Effector memory CD8-positive, alpha-beta T cell (primary cell): ENCODE results near the gene BMP3.

Experiments used
- ATAC-seq: fragments of 150-1000 bp; cut with Tn5 transposase; replicated peaks from 2 replicates; pipeline ENCODE4 v1.10.0; 2021; ENCODE audit warnings: mild to moderate bottlenecking, moderate library complexity
- DNase-seq, 3 experiments: peaks; one replicate each; pipeline ENCODE4 v3.0.0; 2021
- H3K27ac Mint-ChIP-seq, 2 donors: one replicate each; pipeline ENCODE4 v1.8.0; 2022; ENCODE audit warnings: mild to moderate bottlenecking in 2 of 2, mixed read lengths in 2 of 2, moderate library complexity in 2 of 2
- H3K27me3 Mint-ChIP-seq, 2 donors: one replicate each; pipeline ENCODE4 v1.8.0; 2022; ENCODE audit warnings: mixed read lengths in 2 of 2
- H3K36me3 Mint-ChIP-seq: one replicate; pipeline ENCODE4 v1.8.0; 2022; ENCODE audit warnings: mild to moderate bottlenecking, moderate library complexity, mixed read lengths; ENCODE audit not compliant: insufficient read depth
- H3K4me1 Mint-ChIP-seq, 2 donors: one replicate each; pipeline ENCODE4 v1.8.0; 2022; ENCODE audit warnings: low read depth in 2 of 2, mixed read lengths in 2 of 2
- H3K4me3 Mint-ChIP-seq, 2 donors: one replicate each; pipeline ENCODE4 v1.8.0; 2022; ENCODE audit warnings: mild to moderate bottlenecking in 2 of 2, mixed read lengths in 2 of 2, moderate library complexity in 2 of 2
- H3K9me3 Mint-ChIP-seq, 2 donors: one replicate each; pipeline ENCODE4 v1.8.0; 2022; ENCODE audit warnings: mixed read lengths in 2 of 2

The BMP3 gene

GRCh38 chr4:81060587-81061343 is 30.3 kb downstream of the BMP3 start:
- DNase-seq (no peak), ATAC-seq (no peak)
- Mint-ChIP-seq H3K9me3 (no peaks in the 10 kb centered on the region), H3K27me3 (peaks cover 30% of the 10 kb centered on the region in 2 donors), H3K4me1 (no peaks in the 10 kb centered on the region), H3K36me3 (no peaks in the 10 kb centered on the region), H3K4me3 (no peak overlapping the region), H3K27ac (no peak overlapping the region)

- Mint-ChIP-seq H3K4me3 (no peak overlapping the region), H3K4me1 (no peaks in the 10 kb centered on the region), H3K27me3 (peaks cover 30% of the 10 kb centered on the region in 2 donors), H3K9me3 (no peaks in the 10 kb centered on the region), H3K27ac (no peak overlapping the region), H3K36me3 (no peaks in the 10 kb centered on the region)
- ATAC-seq = no peak
- DNase-seq = no peak
Measured at GRCh38 chr4:81061344-81061730, 30.8 kb downstream of the BMP3 start.

GRCh38 chr4:81062001-81062400 is 31.5 kb downstream of the BMP3 start:
- Mint-ChIP-seq H3K27me3 (peaks cover 30 to 36% of the 10 kb centered on the region in 2 donors), H3K4me3 (no peak overlapping the region), H3K9me3 (no peaks in the 10 kb centered on the region), H3K27ac (no peak overlapping the region), H3K4me1 (no peaks in the 10 kb centered on the region), H3K36me3 (no peaks in the 10 kb centered on the region)
- DNase-seq (no peak), ATAC-seq (no peak)

GRCh38 chr4:81065446-81065845 is 34.9 kb downstream of the BMP3 start:
- H3K27ac Mint-ChIP-seq = no peak overlapping the region
- ATAC-seq = no peak
- no peaks in the 10 kb centered on the region for H3K9me3 Mint-ChIP-seq
- no peak overlapping the region for H3K4me3 Mint-ChIP-seq
- peaks cover 31 to 38% of the 10 kb centered on the region in 2 donors for H3K27me3 Mint-ChIP-seq
- H3K4me1 Mint-ChIP-seq = no peaks in the 10 kb centered on the region
- no peaks in the 10 kb centered on the region for H3K36me3 Mint-ChIP-seq
- no peak for DNase-seq

GRCh38 chr4:81069706-81070331 is 39.3 kb downstream of the BMP3 start:
- Mint-ChIP-seq H3K4me3 (no peak overlapping the region), H3K4me1 (no peaks in the 10 kb centered on the region), H3K9me3 (no peaks in the 10 kb centered on the region), H3K27me3 (peaks cover 22 to 31% of the 10 kb centered on the region in 2 donors), H3K36me3 (no peaks in the 10 kb centered on the region), H3K27ac (no peak overlapping the region)
- ATAC-seq (peak; percentile 92), DNase-seq (peak; percentile 46 to 55 (median 53))

GRCh38 chr4:81071013-81071412 is 40.5 kb downstream of the BMP3 start:
- DNase-seq (no peak), ATAC-seq (no peak)
- no peaks in the 10 kb centered on the region for H3K9me3 Mint-ChIP-seq
- peaks cover 28 to 30% of the 10 kb centered on the region in 2 donors for H3K27me3 Mint-ChIP-seq
- H3K27ac Mint-ChIP-seq = no peak overlapping the region
- no peak overlapping the region for H3K4me3 Mint-ChIP-seq
- H3K4me1 Mint-ChIP-seq = no peaks in the 10 kb centered on the region
- H3K36me3 Mint-ChIP-seq = no peaks in the 10 kb centered on the region

- H3K27ac Mint-ChIP-seq = no peak overlapping the region
- peaks cover 12 to 18% of the 10 kb centered on the region in 2 donors for H3K27me3 Mint-ChIP-seq
- no peaks in the 10 kb centered on the region for H3K4me1 Mint-ChIP-seq
- H3K4me3 Mint-ChIP-seq = no peak overlapping the region
- no peak for ATAC-seq
- H3K36me3 Mint-ChIP-seq = no peaks in the 10 kb centered on the region
- no peaks in the 10 kb centered on the region for H3K9me3 Mint-ChIP-seq
- no peak for DNase-seq
Measured at GRCh38 chr4:81081156-81081555, 50.6 kb downstream of the BMP3 start.

- no peaks in the 10 kb centered on the region for H3K36me3 Mint-ChIP-seq
- no peak for ATAC-seq
- H3K4me3 Mint-ChIP-seq = no peak overlapping the region
- no peaks in the 10 kb centered on the region for H3K9me3 Mint-ChIP-seq
- H3K27ac Mint-ChIP-seq = no peak overlapping the region
- no peak for DNase-seq
- H3K4me1 Mint-ChIP-seq = no peaks in the 10 kb centered on the region
- peaks cover 6 to 18% of the 10 kb centered on the region in 2 donors for H3K27me3 Mint-ChIP-seq
Measured at GRCh38 chr4:81084029-81084428, 53.5 kb downstream of the BMP3 start.

- no peaks in the 10 kb centered on the region for H3K9me3 Mint-ChIP-seq
- no peak overlapping the region for H3K27ac Mint-ChIP-seq
- DNase-seq (no peak), ATAC-seq (no peak)
- no peaks in the 10 kb centered on the region for H3K4me1 Mint-ChIP-seq
- no peak overlapping the region for H3K4me3 Mint-ChIP-seq
- peaks cover 6 to 16% of the 10 kb centered on the region in 2 donors for H3K27me3 Mint-ChIP-seq
- no peaks in the 10 kb centered on the region for H3K36me3 Mint-ChIP-seq
Measured at GRCh38 chr4:81084634-81085033, 54.1 kb downstream of the BMP3 start.

GRCh38 chr4:81085291-81085690 is 54.8 kb downstream of the BMP3 start:
- Mint-ChIP-seq H3K27me3 (peaks cover under 1 to 9% of the 10 kb centered on the region in 2 donors), H3K27ac (no peak overlapping the region), H3K4me3 (no peak overlapping the region), H3K9me3 (no peaks in the 10 kb centered on the region), H3K36me3 (no peaks in the 10 kb centered on the region), H3K4me1 (no peaks in the 10 kb centered on the region)
- DNase-seq (no peak), ATAC-seq (no peak)

- ATAC-seq = no peak
- H3K36me3 Mint-ChIP-seq = no peaks in the 10 kb centered on the region
- no peak overlapping the region for H3K27ac Mint-ChIP-seq
- H3K4me1 Mint-ChIP-seq = no peaks in the 10 kb centered on the region
- DNase-seq = no peak
- no peak overlapping the region for H3K4me3 Mint-ChIP-seq
- peaks cover 0 to 2% of the 10 kb centered on the region in 2 donors for H3K27me3 Mint-ChIP-seq
- H3K9me3 Mint-ChIP-seq = no peaks in the 10 kb centered on the region
Measured at GRCh38 chr4:81085979-81086378, 55.5 kb downstream of the BMP3 start.

GRCh38 chr4:81093720-81094401 is 63.4 kb downstream of the BMP3 start:
- Mint-ChIP-seq H3K36me3 (no peaks in the 10 kb centered on the region), H3K9me3 (no peaks in the 10 kb centered on the region), H3K27me3 (peaks cover 0 to 11% of the 10 kb centered on the region in 2 donors), H3K4me3 (no peak overlapping the region), H3K4me1 (no peaks in the 10 kb centered on the region), H3K27ac (no peak overlapping the region)
- ATAC-seq (no peak), DNase-seq (no peak)

- H3K27ac Mint-ChIP-seq = no peak overlapping the region
- H3K9me3 Mint-ChIP-seq = no peaks in the 10 kb centered on the region
- H3K36me3 Mint-ChIP-seq = no peaks in the 10 kb centered on the region
- no peak overlapping the region for H3K4me3 Mint-ChIP-seq
- DNase-seq = no peak
- H3K27me3 Mint-ChIP-seq = peaks cover 0 to 11% of the 10 kb centered on the region in 2 donors
- ATAC-seq = no peak
- no peaks in the 10 kb centered on the region for H3K4me1 Mint-ChIP-seq
Measured at GRCh38 chr4:81095389-81095788, 64.9 kb downstream of the BMP3 start.

- Mint-ChIP-seq H3K4me3 (no peak overlapping the region), H3K36me3 (no peaks in the 10 kb centered on the region)
- no peak for ATAC-seq
Measured at GRCh38 chr4:81096566-81096965, 66.1 kb downstream of the BMP3 start.

More at GRCh38 chr4:81096566-81096965, 66.1 kb downstream of the BMP3 start:
- H3K9me3 Mint-ChIP-seq = no peaks in the 10 kb centered on the region
- no peaks in the 10 kb centered on the region for H3K4me1 Mint-ChIP-seq
- peaks cover 0 to 11% of the 10 kb centered on the region in 2 donors for H3K27me3 Mint-ChIP-seq
- no peak for DNase-seq
- no peak overlapping the region for H3K27ac Mint-ChIP-seq
